Neural cell (in vitro differentiated cells): ENCODE data around the gene SLC2A2.

Experiments used
- EP300 ChIP-seq: fragments of 450-650 bp; conservative IDR thresholded peaks from 2 replicates; pipeline ENCODE4 v1.6.1; 2014; ENCODE audit warnings: antibody characterized with exemption, mild to moderate bottlenecking, moderate library complexity; ENCODE audit not compliant: poor library complexity, severe bottlenecking
- EZH2 ChIP-seq: fragments of 200-600, 300-800 bp; shearing (Covaris generic), sonication (generic); IDR thresholded peaks from 2 replicates; pipeline ENCODE4 v1.6.1; 2014; ENCODE audit warnings: antibody characterized with exemption, low read length, borderline replicate concordance, mild to moderate bottlenecking; ENCODE audit not compliant: insufficient read depth, poor library complexity, severe bottlenecking
- MXI1 ChIP-seq: fragments of 450-650 bp; conservative IDR thresholded peaks from 2 replicates; pipeline ENCODE4 v1.6.1; 2014; ENCODE audit warnings: antibody characterized with exemption, mild to moderate bottlenecking; ENCODE audit not compliant: poor library complexity, severe bottlenecking
- TAF1 ChIP-seq: IDR thresholded peaks from 2 replicates; pipeline ENCODE4 v1.6.1; 2012; ENCODE audit warnings: low read depth
- TF ChIP-seq, protein P1 (sequence below): fragments of 450-650 bp; IDR thresholded peaks from 2 replicates; pipeline ENCODE4 v1.5.1; 2014; ENCODE audit warnings: antibody characterized with exemption, mild to moderate bottlenecking, moderate library complexity; ENCODE audit not compliant: poor library complexity, severe bottlenecking
- TF ChIP-seq, protein P2 (sequence below): IDR thresholded peaks from 2 replicates; pipeline ENCODE4 v1.6.1; 2012; ENCODE audit warnings: borderline replicate concordance

DNA sequence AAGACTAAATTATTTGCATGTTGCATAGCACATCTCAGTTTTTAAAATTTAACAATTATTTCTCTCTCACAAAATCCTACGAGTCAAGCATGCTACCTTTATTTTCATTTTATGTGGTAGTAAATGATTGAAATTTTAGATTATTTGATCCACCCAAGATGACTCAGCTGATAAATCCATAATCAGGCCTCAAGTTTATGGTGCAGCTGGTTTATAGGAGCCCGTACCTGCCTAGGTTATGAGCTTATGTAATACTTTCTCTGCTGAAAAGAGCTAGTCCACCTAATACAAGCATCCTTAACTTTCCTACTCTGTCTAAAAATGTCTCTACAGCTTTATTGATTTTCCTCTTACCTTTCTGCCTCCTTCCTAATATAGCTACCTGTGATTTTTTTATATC, 41.2 kb downstream of the SLC2A2 start:
- no peak for TF ChIP-seq TAF1
- TF ChIP-seq, protein P1, sequence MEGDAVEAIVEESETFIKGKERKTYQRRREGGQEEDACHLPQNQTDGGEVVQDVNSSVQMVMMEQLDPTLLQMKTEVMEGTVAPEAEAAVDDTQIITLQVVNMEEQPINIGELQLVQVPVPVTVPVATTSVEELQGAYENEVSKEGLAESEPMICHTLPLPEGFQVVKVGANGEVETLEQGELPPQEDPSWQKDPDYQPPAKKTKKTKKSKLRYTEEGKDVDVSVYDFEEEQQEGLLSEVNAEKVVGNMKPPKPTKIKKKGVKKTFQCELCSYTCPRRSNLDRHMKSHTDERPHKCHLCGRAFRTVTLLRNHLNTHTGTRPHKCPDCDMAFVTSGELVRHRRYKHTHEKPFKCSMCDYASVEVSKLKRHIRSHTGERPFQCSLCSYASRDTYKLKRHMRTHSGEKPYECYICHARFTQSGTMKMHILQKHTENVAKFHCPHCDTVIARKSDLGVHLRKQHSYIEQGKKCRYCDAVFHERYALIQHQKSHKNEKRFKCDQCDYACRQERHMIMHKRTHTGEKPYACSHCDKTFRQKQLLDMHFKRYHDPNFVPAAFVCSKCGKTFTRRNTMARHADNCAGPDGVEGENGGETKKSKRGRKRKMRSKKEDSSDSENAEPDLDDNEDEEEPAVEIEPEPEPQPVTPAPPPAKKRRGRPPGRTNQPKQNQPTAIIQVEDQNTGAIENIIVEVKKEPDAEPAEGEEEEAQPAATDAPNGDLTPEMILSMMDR = no peak
- TF ChIP-seq MXI1 = no peak
- no peak for TF ChIP-seq EZH2
- TF ChIP-seq EP300 = no peak
- TF ChIP-seq, protein P2, sequence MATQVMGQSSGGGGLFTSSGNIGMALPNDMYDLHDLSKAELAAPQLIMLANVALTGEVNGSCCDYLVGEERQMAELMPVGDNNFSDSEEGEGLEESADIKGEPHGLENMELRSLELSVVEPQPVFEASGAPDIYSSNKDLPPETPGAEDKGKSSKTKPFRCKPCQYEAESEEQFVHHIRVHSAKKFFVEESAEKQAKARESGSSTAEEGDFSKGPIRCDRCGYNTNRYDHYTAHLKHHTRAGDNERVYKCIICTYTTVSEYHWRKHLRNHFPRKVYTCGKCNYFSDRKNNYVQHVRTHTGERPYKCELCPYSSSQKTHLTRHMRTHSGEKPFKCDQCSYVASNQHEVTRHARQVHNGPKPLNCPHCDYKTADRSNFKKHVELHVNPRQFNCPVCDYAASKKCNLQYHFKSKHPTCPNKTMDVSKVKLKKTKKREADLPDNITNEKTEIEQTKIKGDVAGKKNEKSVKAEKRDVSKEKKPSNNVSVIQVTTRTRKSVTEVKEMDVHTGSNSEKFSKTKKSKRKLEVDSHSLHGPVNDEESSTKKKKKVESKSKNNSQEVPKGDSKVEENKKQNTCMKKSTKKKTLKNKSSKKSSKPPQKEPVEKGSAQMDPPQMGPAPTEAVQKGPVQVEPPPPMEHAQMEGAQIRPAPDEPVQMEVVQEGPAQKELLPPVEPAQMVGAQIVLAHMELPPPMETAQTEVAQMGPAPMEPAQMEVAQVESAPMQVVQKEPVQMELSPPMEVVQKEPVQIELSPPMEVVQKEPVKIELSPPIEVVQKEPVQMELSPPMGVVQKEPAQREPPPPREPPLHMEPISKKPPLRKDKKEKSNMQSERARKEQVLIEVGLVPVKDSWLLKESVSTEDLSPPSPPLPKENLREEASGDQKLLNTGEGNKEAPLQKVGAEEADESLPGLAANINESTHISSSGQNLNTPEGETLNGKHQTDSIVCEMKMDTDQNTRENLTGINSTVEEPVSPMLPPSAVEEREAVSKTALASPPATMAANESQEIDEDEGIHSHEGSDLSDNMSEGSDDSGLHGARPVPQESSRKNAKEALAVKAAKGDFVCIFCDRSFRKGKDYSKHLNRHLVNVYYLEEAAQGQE = no peak
